Measurements from ENCODE around the gene JCHAIN. TPM values are rescaled to one million over a fixed set of nuclear protein-coding genes. Genes with fewer than 3 reads are reported as not detected.
"Not testable (repeated sequence)": the region's sequence is repeated elsewhere in the genome, so short reads cannot be mapped to it uniquely, and the experiment has no call there.

JCHAIN gene
- total RNA-seq, 1 donor from 2014 or later: not detected

- DNase-seq (ENCODE audit: low read depth): no peak
- TF ChIP-seq CTCF (conservative IDR thresholded peaks at IDR 0.05; ENCODE audit: low read depth, low read length): no peak
- H3K4me3 ChIP-seq (ENCODE audit: low read depth, low read length): no peak overlapping the region
These were observed 10.3 kb upstream of the JCHAIN start for GRCh38 chr4:70676554-70677090.

GRCh38 chr4:70674731-70675130, 8.4 kb upstream of the JCHAIN start:
- no peak for TF ChIP-seq CTCF (conservative IDR thresholded peaks at IDR 0.05; ENCODE audit: low read depth, low read length)
- H3K4me3 ChIP-seq (ENCODE audit: low read depth, low read length): no peak overlapping the region
- DNase-seq (ENCODE audit: low read depth): no peak

- TF ChIP-seq CTCF (conservative IDR thresholded peaks at IDR 0.05; ENCODE audit: low read depth, low read length): no peak
- no peak for DNase-seq (ENCODE audit: low read depth)
- H3K4me3 ChIP-seq (ENCODE audit: low read depth, low read length): no peak overlapping the region
These were observed 7.9 kb upstream of the JCHAIN start for GRCh38 chr4:70674191-70674590.

- H3K4me3 ChIP-seq (ENCODE audit: low read depth, low read length): no peak overlapping the region
- peak; percentile 67 for DNase-seq (ENCODE audit: low read depth)
- no peak for TF ChIP-seq CTCF (conservative IDR thresholded peaks at IDR 0.05; ENCODE audit: low read depth, low read length)
These were observed 4.8 kb upstream of the JCHAIN start for GRCh38 chr4:70671091-70671490.

GRCh38 chr4:70670332-70671014, 4.2 kb upstream of the JCHAIN start:
- TF ChIP-seq CTCF (conservative IDR thresholded peaks at IDR 0.05; ENCODE audit: low read depth, low read length): no peak
- peak; percentile 75 for DNase-seq (ENCODE audit: low read depth)
- H3K4me3 ChIP-seq (ENCODE audit: low read depth, low read length): no peak overlapping the region

- H3K4me3 ChIP-seq (ENCODE audit: low read depth, low read length): no peak overlapping the region
- DNase-seq (ENCODE audit: low read depth): no peak
- TF ChIP-seq CTCF (conservative IDR thresholded peaks at IDR 0.05; ENCODE audit: low read depth, low read length): no peak
These were observed 1.6 kb upstream of the JCHAIN start for GRCh38 chr4:70667740-70668535.

- not testable (repeated sequence) for DNase-seq (ENCODE audit: low read depth)
These were observed 4.9 kb downstream of the JCHAIN start for GRCh38 chr4:70661309-70661922.

More at GRCh38 chr4:70661309-70661922, 4.9 kb downstream of the JCHAIN start:
- H3K4me3 ChIP-seq (ENCODE audit: low read depth, low read length): not testable (repeated sequence)

Measured in epithelial cell of proximal tubule (primary cell).